Dedifferentiated amniotic fluid mesenchymal stem cell (primary cell): ENCODE data around the gene ARHGAP27.
A peak's percentile ranks its signal among the peaks of the same experiment; 100 is the strongest.

ENCODE experiments used
- DNase-seq: peaks from one replicate; pipeline ENCODE4 v3.0.0-alpha.2; 2016; ENCODE audit errors: extremely low spot score

ARHGAP27 gene

DNA sequence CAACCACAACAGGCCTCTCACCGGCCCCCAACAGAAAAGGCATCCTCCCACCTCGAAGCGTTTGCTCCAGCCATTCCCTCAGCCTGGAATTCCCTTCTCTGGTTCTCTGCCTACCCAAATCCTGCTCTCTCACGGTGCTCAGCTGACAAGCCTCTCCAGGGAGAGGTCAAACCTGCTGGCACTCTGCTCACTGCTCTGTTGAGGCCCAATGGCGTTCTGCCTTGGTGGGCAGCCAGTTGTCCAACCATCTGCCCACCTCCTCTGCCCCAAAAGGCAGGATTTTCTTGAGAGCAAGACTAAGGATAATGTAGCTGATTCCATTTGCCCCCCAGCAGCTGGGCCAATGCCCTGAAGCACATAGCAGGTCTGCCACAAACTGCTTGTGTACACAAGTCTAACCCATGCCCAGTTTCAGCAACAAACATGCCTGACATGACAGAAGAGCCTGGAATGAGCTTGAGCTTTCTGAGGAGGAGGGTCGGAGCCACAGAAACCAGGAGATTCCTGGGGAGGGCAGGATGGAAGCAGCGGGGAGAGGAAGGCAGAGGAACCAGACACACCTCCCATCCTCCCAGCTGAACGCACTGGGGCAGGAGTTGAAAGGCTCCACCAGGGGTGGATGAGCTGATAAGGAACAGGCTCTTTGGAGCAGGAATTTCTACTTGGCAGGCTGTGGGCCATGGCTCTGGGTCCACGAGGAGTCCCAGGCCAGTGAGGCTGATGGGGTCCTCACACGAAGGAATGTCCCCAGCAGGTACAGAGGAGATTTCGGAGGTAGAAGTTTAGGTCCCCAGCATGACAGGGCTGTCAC lies 23.9 kb downstream of the ARHGAP27 start:
- no peak for DNase-seq

DNA sequence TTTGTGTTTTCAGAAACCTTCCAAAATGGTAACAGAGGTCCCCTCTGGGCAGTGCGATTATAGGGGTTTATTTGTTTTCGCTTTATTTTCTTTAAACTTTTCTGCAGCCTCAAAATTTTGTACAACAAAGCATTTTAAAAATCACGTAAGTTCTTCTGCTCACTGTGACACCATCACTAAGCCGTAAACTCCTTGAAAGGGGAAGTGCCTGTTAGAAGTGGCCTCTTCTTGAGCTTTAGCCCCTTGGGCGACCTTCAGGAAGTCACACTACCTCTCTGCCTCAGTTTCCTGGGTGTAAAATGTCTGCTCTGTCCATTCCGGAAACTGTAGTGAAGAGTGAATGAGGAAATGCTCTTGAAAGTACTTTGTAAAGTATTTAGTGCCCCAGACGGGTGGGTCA lies 26.6 kb downstream of the ARHGAP27 start:
- DNase-seq, result no peak

DNA sequence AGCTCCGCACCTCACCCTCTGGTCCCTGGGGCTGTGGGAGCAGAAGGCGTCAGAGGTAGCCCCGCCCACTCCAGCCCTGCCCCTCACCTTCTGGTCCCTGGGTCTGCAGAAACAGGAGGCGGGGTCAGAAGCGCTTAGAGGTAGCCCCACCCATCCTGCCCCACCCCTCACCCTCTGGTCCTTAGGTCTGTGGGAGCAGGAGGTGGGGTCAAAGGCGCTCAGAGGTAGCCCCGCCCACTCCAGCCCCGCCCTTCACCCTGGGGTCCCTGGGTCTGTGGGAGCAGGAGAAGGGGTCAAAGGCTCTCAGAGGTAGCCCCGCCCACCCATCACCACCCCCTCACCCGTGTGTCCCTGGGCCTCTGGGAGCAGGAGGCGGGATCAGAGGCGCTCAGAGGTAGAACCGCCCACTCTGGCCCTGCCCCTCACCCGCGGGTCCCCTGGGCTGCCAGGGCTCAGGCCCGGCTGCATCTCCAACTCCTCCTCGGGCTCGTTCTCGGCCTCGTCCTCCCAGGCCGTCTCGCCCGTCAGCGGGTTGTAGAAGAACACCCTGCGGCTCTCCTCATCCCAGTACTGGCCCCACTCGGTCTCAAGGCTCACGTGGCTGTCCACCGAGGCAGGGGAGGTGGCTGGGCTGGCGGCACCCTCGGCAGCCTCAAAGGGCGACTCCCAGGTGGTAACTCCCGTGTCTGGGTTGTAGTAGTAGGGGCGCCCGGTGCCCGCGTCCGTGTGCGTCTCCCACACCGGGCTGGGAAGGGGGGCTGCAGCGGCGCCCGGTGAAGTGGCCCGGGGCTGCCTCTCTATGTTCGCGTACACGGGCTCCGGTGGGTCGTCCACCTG lies 27.2 kb downstream of the ARHGAP27 start:
- DNase-seq, result no peak

DNA sequence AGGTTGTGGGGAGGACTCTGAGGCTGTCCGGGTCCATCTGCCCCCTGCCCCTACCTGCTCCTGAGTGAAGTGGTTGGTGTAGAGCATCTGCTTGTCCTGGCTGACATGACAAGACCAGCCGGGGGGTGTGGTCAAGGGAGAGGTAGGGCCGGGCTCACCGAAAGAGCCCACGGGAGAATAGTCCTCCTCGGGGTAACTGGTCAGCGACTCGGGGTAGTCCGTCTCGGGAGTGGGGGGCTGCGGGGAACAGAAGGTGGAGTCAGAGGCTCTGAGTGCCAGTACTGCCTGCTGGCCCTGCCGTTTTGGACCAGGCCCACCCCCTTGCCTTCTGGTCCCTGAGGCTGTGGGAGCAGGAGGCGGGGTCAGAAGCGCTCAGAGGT lies 27.8 kb downstream of the ARHGAP27 start:
- DNase-seq, result no peak

DNA sequence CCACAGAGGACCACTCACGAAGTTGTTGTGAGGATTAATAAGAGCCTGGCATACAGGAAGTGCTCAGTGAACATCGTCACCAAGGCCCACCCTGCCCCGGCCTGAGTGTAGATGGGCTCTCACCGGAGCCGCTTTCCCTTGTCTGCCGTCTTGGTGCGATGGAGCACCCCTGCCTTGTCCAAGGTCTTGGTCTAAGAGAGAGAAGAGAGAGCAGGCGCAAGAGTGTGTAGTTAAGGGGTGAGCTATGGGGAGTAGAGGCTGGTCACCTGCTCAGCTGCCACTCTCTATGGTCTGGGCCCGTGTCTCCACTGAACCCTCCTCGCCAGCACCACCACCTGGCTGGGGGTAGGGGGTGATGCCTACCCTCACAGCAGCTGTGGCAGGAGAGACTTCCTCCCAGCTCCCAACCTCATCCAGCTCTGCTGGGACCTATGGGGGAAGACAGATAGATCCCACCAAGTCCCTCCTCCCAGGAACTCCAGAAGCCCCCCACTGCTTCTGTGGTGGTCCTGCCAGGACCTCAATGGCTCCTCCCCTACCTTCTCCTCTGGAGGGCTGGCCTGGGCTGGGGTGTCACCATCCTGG lies 28.7 kb downstream of the ARHGAP27 start:
- no peak for DNase-seq

DNA sequence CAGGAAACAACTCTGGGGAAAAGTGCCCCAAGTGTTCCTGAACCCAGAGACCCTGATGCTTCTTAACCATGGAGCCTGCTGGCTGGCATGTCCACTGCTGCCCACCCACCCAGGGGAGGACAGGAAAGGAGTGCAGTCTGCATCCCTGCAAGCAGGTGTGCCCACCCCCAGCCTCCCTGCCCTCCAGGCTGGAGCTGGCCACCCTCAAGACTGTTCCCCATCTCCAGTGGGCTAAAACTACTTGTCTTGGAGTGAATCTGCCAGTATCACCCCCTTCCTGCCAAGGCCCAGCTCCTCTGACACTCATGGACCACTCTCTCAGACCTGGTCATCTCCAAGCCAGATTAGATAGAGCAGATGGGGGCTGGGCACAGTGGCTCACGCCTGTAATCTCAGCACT lies 29.8 kb downstream of the ARHGAP27 start:
- DNase-seq, result no peak

DNA sequence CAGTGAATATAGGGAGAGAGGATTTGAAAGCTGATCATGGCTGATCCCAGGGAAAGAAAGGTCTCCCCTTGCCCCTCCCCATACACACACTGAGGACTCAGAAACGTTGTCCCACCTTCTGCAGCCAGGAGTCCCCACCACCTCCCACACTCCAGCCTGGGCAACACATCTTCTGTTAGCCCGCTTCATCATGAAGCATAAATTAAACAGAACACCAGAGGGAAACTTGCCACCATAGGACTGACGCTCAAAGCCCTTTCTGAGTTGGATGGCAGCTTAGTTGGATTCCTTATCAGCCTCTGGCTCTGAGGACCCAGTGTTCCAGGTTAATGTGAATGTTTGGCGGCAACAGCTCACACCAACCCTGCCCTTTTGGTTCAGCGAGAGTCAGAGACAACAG lies 33.9 kb downstream of the ARHGAP27 start:
- DNase-seq, result no peak

DNA sequence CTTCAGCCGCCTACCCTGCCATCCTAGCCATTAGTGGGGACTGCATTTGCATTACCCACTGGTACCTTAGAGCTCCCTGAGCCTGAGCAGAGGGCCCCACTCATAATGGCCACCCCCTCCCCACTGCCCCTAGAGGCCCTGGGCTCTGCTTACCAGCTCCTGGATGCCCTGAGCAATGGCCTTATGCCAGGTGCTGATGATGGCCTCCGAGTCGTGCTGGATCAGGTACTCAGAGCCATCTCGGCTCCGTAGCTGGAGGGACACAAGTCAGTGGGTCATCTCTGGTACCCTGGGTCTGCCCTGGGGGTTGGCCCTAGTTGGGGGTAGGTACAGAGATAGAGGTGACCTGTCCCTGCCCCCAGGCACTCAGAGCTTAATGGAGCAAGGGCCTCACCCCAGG lies 34.9 kb downstream of the ARHGAP27 start:
- no peak for DNase-seq

DNA sequence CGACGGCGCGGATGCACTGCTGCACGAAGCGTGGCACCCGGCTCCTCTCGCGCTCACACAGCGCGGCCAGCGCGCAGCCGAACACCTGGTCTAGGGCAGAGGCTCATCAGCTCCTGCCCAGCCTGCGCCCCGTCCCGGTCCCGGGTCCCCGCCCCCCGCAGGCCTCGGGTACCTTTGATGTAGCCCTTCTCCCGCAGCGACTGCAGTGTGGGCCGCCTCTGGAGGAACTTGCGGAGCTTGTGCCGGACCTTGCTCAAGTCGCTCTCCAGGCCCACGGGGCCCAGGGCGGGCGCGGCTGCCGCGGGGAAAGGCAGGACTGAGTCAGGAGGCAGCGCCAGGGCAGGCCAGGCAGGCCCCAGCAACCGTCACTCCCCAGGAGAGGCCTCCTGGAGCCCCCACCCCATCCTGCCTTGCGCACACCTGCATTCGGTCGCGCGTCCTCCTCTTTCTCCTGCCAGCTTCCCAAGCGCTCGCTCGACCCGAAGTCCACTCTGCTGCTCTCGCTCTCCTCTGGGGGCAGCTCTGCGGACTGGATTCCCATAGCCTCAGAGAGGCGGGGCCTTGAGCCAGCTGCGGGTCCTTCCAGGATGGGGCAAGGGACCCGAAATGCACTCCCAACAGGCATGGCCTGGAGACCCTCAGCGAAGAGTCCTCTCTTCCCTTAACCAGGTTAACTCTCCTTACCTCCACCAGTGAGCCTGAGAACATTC lies 36.0 kb downstream of the ARHGAP27 start:
- no peak for DNase-seq

DNA sequence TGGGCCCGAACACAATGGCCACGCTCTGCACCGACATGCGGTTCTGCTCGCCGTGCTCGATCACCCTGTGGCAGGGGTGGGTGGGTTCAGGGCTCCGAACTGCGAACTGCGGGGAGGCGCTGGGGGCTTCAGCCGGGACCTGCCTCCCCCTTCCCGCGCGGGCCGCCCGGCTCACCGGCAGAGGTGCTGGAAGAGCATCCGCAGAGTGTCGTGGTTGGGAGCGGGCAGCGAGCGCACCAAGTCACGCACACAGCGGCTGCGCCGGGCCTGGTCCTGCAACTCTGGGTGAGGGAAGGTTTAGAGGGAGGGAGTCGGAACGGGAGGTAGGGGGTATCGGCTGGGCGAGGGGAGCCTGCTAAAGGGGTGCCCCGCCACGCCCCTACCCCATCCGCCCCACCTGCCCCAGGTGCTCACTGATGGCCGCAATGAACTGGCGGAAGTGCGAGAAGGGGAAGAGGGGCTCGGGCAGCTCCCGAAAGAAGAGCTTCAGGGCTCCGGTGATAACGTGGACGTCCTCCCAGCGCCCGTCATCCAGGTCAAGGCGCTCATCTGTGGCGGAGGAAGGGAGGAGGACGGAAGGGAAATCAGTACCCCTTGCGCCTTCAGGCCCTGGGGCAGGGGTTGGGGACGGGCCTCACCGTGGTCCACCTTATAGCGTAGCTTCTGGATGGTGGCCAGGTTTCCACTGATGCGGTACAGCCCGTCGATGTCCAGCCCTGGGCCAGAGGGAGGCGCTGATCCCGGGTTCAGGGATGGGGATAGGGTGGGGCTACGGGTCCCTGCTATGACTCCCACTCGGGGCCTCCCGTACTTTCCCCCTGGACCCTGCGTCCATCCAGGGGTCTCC lies 36.9 kb downstream of the ARHGAP27 start:
- DNase-seq, result no peak

DNA sequence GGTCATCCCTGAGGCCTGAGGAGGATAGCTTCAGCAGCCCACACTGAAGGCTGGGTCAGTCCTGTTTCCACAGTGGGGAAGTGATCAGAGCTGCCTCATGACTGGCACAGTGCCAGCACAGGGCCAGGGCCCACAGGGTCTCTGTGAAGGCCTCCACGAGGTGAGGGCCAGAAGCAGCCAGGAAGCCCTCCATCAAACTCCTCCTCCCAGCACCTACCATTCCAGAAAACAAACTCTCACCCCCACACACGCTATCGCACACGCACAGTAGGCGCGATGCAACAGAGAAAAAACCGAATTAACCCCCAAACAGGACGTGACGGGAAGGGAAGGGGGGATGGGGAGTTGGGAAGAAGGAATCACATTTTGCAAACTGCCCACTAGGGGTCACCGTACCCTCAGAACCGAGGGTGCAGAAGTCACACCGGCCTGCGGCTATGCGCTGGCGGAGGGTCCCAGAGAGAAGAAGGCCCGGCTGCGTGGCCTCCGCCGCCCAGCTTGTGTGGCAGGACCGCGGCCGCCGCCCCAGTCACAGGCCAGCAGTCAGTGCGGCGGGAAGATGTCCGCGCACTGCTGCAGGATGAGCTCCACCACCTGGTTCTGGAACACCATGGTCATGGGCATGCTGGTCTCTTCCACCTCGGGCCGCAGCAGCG lies 37.6 kb downstream of the ARHGAP27 start:
- peak; percentile 54 for DNase-seq

DNA sequence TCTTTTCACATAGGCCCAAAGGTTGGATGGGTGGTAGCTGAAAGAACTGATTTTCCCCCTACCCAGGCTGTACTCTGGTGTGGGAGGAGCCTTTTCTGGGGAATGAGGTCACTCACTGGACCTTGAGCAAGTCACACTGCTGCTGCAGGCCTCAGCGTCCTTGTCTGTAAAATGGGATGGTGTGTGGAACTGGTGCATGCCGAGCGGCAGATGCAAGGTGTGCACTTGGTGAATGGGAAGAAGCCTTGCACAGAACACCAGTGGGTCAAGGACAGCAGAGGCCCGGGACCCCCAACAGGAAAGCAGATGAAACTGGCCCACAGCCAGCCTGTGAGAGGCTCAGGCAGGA lies 38.1 kb downstream of the ARHGAP27 start:
- DNase-seq, result no peak

DNA sequence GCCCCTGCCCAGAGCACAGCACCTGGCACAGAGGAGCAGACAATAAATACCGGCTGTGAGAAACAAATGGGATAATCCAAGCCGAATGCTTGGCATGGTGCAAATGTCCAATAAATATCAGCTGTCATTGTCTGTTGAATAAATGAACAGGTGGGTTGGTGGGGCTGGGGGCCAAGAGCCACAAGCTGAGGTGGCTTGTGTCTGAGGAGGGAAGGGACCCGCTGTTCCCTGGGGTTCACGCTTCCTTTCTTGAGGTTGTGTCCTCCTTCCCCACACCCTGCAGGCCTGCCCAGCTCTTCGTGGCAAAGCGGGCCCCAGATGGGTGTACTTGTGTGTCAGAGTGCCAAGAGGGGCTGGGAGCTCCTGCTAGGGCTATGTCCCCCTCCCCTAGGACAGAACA lies 38.6 kb downstream of the ARHGAP27 start:
- DNase-seq, result no peak

DNA sequence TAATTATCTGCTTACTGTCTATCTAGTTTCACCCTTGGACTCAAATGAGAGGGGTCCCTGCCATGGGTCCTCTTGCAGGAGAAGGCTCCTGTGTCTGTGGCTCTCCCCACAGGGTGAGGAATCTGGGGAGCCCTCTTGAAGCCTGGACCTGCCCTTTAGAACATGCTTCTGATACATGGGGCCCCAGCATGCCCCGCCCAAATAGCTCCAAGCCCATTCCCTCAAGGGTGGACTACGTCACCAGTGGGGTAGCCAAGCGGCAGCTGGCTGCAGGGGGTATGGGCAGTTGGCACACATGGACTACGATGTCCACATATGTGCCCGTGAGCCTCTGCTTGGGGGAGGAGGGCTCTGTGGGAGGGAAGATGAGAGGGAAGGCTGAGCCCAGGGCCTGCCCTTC lies 39.3 kb downstream of the ARHGAP27 start:
- DNase-seq, result no peak

DNA sequence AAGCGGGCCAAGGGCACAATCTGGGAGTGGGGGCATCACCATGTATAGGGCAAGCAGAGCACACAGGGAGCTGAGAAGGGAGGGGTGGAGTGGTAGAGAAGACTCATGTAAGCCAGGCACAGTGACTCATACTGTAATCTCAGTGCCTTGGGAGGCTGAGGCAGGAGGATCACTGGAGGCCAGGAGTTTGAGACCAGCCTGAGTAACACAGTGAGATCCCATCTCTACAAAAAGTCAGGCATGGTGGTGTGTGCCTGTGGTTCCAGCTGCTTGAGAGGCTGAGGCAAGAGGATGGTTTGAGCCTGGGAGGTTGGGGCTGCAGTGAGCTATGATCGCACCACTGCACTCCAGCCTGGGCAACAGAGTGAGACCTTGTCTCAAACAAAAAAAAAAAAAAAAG lies 40.8 kb downstream of the ARHGAP27 start:
- no peak for DNase-seq

DNA sequence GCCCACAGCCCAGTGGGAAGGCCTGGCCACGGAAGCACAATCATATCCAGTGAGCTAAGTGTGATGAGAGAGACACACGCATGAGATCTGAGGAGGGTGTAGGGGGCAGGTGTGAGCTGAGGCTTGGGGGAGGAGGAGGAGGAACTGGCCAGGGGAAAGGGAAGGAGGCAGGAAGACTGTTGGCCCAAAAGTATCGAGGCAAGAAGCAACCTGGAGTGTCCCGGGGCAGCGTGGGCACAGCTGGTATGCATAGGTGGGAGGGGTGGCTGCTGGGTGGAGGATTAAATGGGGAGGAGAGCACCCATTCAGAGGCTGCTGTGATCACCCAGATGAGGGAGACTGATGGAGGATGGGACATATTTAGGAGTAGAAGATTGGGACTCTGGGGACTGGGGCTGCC lies 41.4 kb downstream of the ARHGAP27 start:
- DNase-seq, result no peak

DNA sequence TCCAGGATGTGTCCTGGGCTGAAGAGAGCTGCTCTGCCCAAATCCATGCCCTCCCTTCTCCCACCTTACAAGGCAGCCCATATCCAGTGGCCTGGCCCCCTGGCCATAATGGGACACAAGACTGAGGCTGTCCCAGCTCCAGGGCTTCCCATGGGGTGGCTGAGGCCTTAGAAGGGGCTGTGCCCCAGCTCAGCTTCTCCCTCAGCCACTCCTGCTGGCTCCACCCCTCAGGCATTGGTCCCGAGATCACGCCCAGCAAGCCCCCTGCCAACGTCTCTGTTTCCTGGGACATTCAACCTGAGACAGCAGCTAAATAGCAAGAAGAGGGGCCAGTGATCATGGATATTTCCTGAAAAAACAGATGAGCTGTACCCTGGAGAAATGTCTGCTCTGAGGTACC lies 43.3 kb downstream of the ARHGAP27 start:
- no peak for DNase-seq

DNA sequence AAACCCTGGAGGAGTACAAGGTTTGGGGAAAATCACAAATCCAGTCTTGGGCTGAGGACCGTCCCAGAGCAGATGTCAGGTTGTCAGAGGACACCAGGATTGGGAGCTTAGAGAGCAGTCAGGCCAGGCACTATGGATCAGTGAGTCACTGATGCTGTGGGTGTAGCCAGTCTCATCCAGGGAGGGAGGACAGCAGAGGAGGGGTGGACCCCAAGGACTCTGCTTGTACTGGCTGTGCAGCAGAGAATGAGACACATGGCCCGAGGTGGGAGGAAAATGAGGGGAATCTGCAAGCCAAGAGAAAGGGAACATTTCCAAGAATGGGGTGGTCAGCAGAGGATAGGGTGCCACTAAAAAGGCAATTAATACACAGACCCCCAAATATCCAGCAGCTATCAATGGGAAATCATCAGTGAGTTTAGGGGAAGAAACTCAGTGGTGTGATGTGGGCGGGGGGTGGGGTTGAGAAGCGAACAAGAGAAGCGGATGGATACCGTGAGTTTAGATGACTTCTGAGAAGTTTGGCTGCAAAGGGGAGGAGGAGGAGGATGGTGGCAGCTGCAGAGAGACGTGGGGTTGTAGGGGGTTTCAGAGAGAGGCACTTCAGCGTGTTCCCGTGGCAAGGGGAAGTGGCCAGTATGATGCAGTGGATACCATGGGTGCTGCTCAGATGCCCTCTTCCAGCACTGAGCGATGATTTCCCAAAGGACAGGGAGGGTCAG lies 43.9 kb downstream of the ARHGAP27 start:
- no peak for DNase-seq

DNA sequence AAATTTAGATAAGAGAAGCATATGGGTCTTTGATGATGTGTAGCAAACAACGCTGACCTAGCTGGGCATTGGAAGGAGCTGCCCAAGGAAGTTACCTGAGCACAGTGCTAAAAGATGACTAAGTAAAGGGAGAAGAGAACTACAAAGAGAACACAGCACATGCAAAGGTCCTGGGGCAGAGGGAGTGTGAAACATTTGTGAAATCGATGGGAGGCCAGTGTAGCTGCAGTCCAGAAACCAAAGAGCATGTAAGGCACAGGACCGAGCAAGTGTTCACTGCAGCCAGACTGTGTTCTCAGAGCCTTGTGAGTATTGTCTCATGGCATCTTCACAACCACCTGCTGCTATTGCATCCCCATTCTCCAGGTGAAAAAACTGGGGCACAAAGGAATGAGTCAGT lies 44.9 kb downstream of the ARHGAP27 start:
- no peak for DNase-seq

DNA sequence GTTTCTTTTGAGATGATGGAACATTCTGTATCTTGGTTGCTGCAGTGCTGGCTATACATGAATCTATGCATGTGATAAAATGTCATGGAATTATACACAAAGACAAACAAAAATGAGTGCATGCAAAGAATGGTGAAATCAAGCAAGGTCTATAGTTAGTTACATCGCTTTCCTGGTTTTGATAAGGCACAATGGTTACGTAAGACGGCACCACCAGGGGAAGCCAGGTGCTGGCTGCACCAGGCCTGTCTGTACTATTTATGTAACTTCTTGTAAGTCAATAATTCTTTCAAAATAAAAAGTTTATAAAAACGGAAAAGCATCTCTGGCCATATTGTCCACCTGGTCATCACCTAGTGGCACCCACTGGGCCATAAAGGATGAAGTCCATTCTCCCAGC lies 46.5 kb downstream of the ARHGAP27 start:
- DNase-seq, result no peak
